GM12878 (cell line): ENCODE measurements around the gene PLA2G4E.

ENCODE experiments used
- BRCA1 ChIP-seq: IDR thresholded peaks from 2 replicates; pipeline ENCODE4 v1.6.1; 2011; ENCODE audit warnings: low read depth, low read length, improper control_type of control experiment
- EZH2 ChIP-seq: IDR thresholded peaks from 2 replicates; pipeline ENCODE4 v1.6.1; 2012; ENCODE audit warnings: low read depth, mild to moderate bottlenecking, control low read depth, inconsistent platforms, low read length, borderline replicate concordance; ENCODE audit not compliant: control insufficient read depth
- FOS ChIP-seq: IDR thresholded peaks from 3 replicates; pipeline ENCODE4 v1.6.1; 2011; ENCODE audit warnings: borderline replicate concordance; ENCODE audit not compliant: insufficient read length; ENCODE audit errors: extremely low read depth
- MYC ChIP-seq: IDR thresholded peaks from 2 replicates; pipeline ENCODE4 v1.6.1; 2011; ENCODE audit warnings: mild to moderate bottlenecking, low read length, moderate library complexity, inconsistent platforms; ENCODE audit not compliant: insufficient read depth, insufficient replicate concordance, insufficient read length, severe bottlenecking
- NFYA ChIP-seq: IDR thresholded peaks from 2 replicates; pipeline ENCODE4 v1.6.1; 2011; ENCODE audit warnings: low read depth, mild to moderate bottlenecking, low read length, improper control_type of control experiment, borderline replicate concordance
- RAD21 ChIP-seq: IDR thresholded peaks from 2 replicates; pipeline ENCODE4 v1.6.1; 2011; ENCODE audit warnings: mild to moderate bottlenecking, low read depth, low read length, moderate library complexity; ENCODE audit not compliant: insufficient read depth
- RAD51 ChIP-seq: fragments of 450-650 bp; IDR thresholded peaks from 2 replicates; pipeline ENCODE4 v1.6.1; 2016; ENCODE audit warnings: moderate library complexity, mild to moderate bottlenecking, inconsistent platforms
- YBX1 ChIP-seq: fragments of 450-650 bp; IDR thresholded peaks from 2 replicates; pipeline ENCODE4 v1.6.1; 2016; ENCODE audit warnings: antibody characterized with exemption
- TF ChIP-seq, protein P1 (sequence below): fragments of 450-650 bp; IDR thresholded peaks from 2 replicates; pipeline ENCODE4 v1.6.1; 2016; ENCODE audit warnings: mild to moderate bottlenecking
- TF ChIP-seq, protein P2 (sequence below), 3 experiments: IDR thresholded peaks in 2 of 3; conservative IDR thresholded peaks in 1 of 3; 2 replicates each; pipeline ENCODE4 v1.5.1; 2011; ENCODE audit warnings: low read depth in 3 of 3, low read length in 3 of 3, mild to moderate bottlenecking in 3 of 3, control low read depth in 2 of 3, moderate library complexity in 2 of 3, inconsistent platforms in 1 of 3, mixed read lengths in 1 of 3; ENCODE audit not compliant: control insufficient read depth in 2 of 3, insufficient read depth in 1 of 3; ENCODE audit errors: extremely low read depth in 1 of 3
- TF ChIP-seq, protein P3 (sequence below): IDR thresholded peaks from 2 replicates; pipeline ENCODE4 v1.6.1; 2012; ENCODE audit warnings: mild to moderate bottlenecking, low read depth, low read length
- TF ChIP-seq, protein P4 (sequence below): fragments of 450-650 bp; formaldehyde crosslinking; IDR thresholded peaks from 2 replicates; pipeline ENCODE4 v1.5.0; 2022; ENCODE audit warnings: mild to moderate bottlenecking, missing genetic modification characterization

DNA sequence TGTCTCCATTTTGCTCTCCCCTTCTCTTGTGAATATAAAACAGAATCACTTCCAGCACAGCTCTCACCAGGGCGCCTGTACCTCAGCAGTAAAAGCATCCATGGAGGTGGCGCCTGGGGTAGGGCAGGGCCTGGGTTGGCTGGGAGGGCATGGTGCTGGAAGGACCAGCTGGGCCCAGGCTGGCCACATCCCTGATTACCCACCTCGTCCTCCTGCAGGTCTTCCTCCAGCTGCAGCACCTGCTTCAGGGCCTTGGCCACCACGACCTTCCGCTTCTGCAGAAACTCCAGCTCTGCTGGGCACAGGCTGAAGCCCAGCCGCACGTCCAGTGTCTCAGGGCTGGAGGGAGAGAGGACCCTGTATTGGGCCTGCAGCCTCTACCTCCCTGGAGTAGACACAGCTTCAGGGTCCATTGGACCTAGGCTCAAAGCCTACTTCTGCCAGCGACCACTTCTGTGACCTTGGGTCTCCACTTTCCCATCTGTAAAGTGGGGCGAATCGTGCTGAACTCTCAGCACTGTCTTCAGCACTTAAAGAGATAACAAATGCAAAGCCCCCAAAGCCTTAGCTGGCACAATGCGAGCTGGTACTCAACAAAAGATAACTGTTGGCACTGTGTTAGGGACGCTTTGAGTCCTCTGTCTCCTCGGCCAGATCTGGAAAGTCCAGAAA is 23.8 kb downstream of the PLA2G4E start:
- TF ChIP-seq, protein P1, sequence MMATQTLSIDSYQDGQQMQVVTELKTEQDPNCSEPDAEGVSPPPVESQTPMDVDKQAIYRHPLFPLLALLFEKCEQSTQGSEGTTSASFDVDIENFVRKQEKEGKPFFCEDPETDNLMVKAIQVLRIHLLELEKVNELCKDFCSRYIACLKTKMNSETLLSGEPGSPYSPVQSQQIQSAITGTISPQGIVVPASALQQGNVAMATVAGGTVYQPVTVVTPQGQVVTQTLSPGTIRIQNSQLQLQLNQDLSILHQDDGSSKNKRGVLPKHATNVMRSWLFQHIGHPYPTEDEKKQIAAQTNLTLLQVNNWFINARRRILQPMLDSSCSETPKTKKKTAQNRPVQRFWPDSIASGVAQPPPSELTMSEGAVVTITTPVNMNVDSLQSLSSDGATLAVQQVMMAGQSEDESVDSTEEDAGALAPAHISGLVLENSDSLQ, result no peak
- TF ChIP-seq, protein P2, sequence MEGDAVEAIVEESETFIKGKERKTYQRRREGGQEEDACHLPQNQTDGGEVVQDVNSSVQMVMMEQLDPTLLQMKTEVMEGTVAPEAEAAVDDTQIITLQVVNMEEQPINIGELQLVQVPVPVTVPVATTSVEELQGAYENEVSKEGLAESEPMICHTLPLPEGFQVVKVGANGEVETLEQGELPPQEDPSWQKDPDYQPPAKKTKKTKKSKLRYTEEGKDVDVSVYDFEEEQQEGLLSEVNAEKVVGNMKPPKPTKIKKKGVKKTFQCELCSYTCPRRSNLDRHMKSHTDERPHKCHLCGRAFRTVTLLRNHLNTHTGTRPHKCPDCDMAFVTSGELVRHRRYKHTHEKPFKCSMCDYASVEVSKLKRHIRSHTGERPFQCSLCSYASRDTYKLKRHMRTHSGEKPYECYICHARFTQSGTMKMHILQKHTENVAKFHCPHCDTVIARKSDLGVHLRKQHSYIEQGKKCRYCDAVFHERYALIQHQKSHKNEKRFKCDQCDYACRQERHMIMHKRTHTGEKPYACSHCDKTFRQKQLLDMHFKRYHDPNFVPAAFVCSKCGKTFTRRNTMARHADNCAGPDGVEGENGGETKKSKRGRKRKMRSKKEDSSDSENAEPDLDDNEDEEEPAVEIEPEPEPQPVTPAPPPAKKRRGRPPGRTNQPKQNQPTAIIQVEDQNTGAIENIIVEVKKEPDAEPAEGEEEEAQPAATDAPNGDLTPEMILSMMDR (IDR thresholded peaks at IDR 0.05 in 2 of 3, conservative IDR thresholded peaks at IDR 0.05 in 1 of 3; ENCODE audit: control insufficient read depth in 2 of 3, extremely low read depth in 1 of 3, insufficient read depth in 1 of 3, low read depth in 3 of 3, low read length in 3 of 3), result no peak
- TF ChIP-seq, protein P3, sequence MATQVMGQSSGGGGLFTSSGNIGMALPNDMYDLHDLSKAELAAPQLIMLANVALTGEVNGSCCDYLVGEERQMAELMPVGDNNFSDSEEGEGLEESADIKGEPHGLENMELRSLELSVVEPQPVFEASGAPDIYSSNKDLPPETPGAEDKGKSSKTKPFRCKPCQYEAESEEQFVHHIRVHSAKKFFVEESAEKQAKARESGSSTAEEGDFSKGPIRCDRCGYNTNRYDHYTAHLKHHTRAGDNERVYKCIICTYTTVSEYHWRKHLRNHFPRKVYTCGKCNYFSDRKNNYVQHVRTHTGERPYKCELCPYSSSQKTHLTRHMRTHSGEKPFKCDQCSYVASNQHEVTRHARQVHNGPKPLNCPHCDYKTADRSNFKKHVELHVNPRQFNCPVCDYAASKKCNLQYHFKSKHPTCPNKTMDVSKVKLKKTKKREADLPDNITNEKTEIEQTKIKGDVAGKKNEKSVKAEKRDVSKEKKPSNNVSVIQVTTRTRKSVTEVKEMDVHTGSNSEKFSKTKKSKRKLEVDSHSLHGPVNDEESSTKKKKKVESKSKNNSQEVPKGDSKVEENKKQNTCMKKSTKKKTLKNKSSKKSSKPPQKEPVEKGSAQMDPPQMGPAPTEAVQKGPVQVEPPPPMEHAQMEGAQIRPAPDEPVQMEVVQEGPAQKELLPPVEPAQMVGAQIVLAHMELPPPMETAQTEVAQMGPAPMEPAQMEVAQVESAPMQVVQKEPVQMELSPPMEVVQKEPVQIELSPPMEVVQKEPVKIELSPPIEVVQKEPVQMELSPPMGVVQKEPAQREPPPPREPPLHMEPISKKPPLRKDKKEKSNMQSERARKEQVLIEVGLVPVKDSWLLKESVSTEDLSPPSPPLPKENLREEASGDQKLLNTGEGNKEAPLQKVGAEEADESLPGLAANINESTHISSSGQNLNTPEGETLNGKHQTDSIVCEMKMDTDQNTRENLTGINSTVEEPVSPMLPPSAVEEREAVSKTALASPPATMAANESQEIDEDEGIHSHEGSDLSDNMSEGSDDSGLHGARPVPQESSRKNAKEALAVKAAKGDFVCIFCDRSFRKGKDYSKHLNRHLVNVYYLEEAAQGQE, result no peak
- TF ChIP-seq MYC, result no peak
- TF ChIP-seq, protein P4, sequence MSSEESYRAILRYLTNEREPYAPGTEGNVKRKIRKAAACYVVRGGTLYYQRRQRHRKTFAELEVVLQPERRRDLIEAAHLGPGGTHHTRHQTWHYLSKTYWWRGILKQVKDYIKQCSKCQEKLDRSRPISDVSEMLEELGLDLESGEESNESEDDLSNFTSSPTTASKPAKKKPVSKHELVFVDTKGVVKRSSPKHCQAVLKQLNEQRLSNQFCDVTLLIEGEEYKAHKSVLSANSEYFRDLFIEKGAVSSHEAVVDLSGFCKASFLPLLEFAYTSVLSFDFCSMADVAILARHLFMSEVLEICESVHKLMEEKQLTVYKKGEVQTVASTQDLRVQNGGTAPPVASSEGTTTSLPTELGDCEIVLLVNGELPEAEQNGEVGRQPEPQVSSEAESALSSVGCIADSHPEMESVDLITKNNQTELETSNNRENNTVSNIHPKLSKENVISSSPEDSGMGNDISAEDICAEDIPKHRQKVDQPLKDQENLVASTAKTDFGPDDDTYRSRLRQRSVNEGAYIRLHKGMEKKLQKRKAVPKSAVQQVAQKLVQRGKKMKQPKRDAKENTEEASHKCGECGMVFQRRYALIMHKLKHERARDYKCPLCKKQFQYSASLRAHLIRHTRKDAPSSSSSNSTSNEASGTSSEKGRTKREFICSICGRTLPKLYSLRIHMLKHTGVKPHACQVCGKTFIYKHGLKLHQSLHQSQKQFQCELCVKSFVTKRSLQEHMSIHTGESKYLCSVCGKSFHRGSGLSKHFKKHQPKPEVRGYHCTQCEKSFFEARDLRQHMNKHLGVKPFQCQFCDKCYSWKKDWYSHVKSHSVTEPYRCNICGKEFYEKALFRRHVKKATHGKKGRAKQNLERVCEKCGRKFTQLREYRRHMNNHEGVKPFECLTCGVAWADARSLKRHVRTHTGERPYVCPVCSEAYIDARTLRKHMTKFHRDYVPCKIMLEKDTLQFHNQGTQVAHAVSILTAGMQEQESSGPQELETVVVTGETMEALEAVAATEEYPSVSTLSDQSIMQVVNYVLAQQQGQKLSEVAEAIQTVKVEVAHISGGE (CRISPR knock-in tag), result no peak
- TF ChIP-seq RAD51, result no peak
- no peak for TF ChIP-seq NFYA
- no peak for TF ChIP-seq EZH2
- no peak for TF ChIP-seq FOS
- TF ChIP-seq BRCA1, result no peak
- no peak for TF ChIP-seq RAD21
- no peak for TF ChIP-seq YBX1
